HepG2 (cell line): ENCODE data around the gene MDH2. TPM values are rescaled to one million over a fixed set of nuclear protein-coding genes. Genes with fewer than 3 reads are reported as not detected.

Experiments used
- ARID2 ChIP-seq: sonication (generic); formaldehyde crosslinking; IDR thresholded peaks from 2 replicates; pipeline ENCODE4 v1.8.1; 2022; ENCODE audit warnings: mild to moderate bottlenecking, missing genetic modification reagents, borderline replicate concordance
- HNF4G ChIP-seq, 2 experiments: sonication (generic) in 1 of 2; formaldehyde crosslinking in 1 of 2; IDR thresholded peaks; 2 replicates each; pipeline versions ENCODE4 v1.4.0 to v1.6.1; 2011 to 2020; ENCODE audit warnings: borderline replicate concordance in 2 of 2, low read depth in 2 of 2, mild to moderate bottlenecking in 2 of 2, low read length in 1 of 2, missing genetic modification reagents in 1 of 2, moderate library complexity in 1 of 2
- IRF2 ChIP-seq: IDR thresholded peaks from 2 replicates; pipeline ENCODE4 v1.6.1; 2018; ENCODE audit warnings: missing genetic modification reagents, missing compliant biosample characterization
- ISX ChIP-seq: sonication (generic); formaldehyde crosslinking; conservative IDR thresholded peaks from 2 replicates; pipeline ENCODE4 v1.5.0; 2020; ENCODE audit warnings: missing genetic modification reagents
- KIAA2018 ChIP-seq: sonication (generic); formaldehyde crosslinking; IDR thresholded peaks from 2 replicates; pipeline ENCODE4 v1.5.0; 2020; ENCODE audit warnings: mild to moderate bottlenecking, missing genetic modification reagents, borderline replicate concordance
- MAFK ChIP-seq, 2 experiments: IDR thresholded peaks in 1 of 2; conservative IDR thresholded peaks in 1 of 2; 2 replicates each; pipeline ENCODE4 v1.6.1; 2011; ENCODE audit warnings: improper control_type of control experiment in 2 of 2, low read length in 2 of 2
- MIXL1 ChIP-seq: IDR thresholded peaks from 2 replicates; pipeline ENCODE4 v1.6.1; 2016
- MXD4 ChIP-seq: IDR thresholded peaks from 2 replicates; pipeline ENCODE4 v1.6.1; 2016; ENCODE audit warnings: mild to moderate bottlenecking, missing biosample characterization, missing genetic modification reagents
- MYNN ChIP-seq: sonication (generic); formaldehyde crosslinking; IDR thresholded peaks from 2 replicates; pipeline ENCODE4 v1.4.0; 2020; ENCODE audit warnings: mild to moderate bottlenecking, low read depth, missing genetic modification reagents
- PAF1 ChIP-seq: IDR thresholded peaks from 2 replicates; pipeline ENCODE4 v1.6.1; 2016; ENCODE audit warnings: missing genetic modification reagents, missing compliant biosample characterization
- ZBTB21 ChIP-seq: sonication (generic); formaldehyde crosslinking; IDR thresholded peaks from 2 replicates; pipeline ENCODE4 v1.4.0; 2020; ENCODE audit warnings: missing genetic modification reagents
- ZFP90 ChIP-seq: sonication (generic); formaldehyde crosslinking; IDR thresholded peaks from 2 replicates; pipeline ENCODE4 v1.8.0; 2022; ENCODE audit warnings: missing genetic modification reagents, mild to moderate bottlenecking, inconsistent platforms, borderline replicate concordance
- ZMYM2 ChIP-seq: sonication (generic); formaldehyde crosslinking; IDR thresholded peaks from 2 replicates; pipeline ENCODE4 v1.8.0; 2022; ENCODE audit warnings: mild to moderate bottlenecking, missing genetic modification reagents
- ZNF282 ChIP-seq: fragments of 450-650 bp; IDR thresholded peaks from 2 replicates; pipeline ENCODE4 v1.6.1; 2018; ENCODE audit not compliant: partially characterized antibody
- ZNF496 ChIP-seq: sonication (generic); formaldehyde crosslinking; IDR thresholded peaks from 2 replicates; pipeline ENCODE4 v1.8.1; 2023; ENCODE audit warnings: mild to moderate bottlenecking, moderate library complexity, missing genetic modification reagents; ENCODE audit not compliant: insufficient replicate concordance
- polyA plus RNA-seq, 8 experiments: library from polyadenylated mRNA; depleted of rRNA in 3 of 8; stranded (reverse) in 7 of 8; unstranded in 1 of 8; fragments of >200 nt; fragmentation: Illumina TruSeq in 4 of 8; extraction: Trizol in 4 of 8; gene quantifications; 2 replicates each; pipeline versions ENCODE4 v1.2.1 to v1.2.3, GENCODE V29; 2011 to 2016; ENCODE audit warnings: low read depth in 4 of 8, missing spikeins in 1 of 8, mixed read lengths in 1 of 8; ENCODE audit not compliant: insufficient read depth in 1 of 8
- total RNA-seq, 5 experiments: library from RNA; depleted of rRNA; stranded (reverse); fragments of >200 nt; fragmentation: Illumina TruSeq; extraction: Trizol; gene quantifications; 2 replicates each; pipeline ENCODE4 v1.2.3, GENCODE V29; 2016; ENCODE audit warnings: low read depth in 1 of 5

The MDH2 gene
- total and polyA plus RNA-seq, 2 of the 13 experiments (the other 11 are each of a cell fraction or from before 2014, with no cell fraction given): 81.4 to 90.3 TPM

DNA sequence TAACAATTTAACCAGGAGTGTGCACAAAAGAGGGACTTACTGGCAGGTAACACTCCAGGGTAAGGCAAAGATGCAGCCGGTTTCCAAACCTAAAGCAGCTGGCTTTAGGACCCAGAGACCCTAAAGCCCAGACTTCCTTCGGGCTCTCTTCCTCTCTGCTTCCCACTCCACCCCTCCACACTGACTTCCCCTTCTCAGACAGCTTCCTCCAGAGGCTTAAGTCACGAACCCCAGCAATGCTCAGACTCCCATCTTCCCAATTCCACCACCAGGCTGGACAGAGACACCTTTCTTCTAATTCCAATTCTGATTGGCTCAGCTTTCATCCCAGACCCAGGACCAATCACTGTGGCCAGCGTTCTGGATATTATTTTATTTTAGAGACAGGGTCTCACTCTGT is 24.9 kb upstream of the MDH2 start (continued):
- TF ChIP-seq KIAA2018 (CRISPR knock-in tag): no peak
- TF ChIP-seq MYNN (CRISPR knock-in tag): no peak
- TF ChIP-seq ISX: no peak
- TF ChIP-seq PAF1 (CRISPR knock-in tag): no peak
- TF ChIP-seq IRF2 (CRISPR knock-in tag): no peak
- TF ChIP-seq ARID2: no peak
- TF ChIP-seq ZNF496 (CRISPR knock-in tag): no peak
- TF ChIP-seq ZMYM2: no peak
- no peak for TF ChIP-seq MXD4 (CRISPR knock-in tag)
- TF ChIP-seq MIXL1 (CRISPR knock-in tag): no peak
- no peak for TF ChIP-seq HNF4G (IDR thresholded peaks at IDR 0.05; ENCODE audit: borderline replicate concordance, low read depth, low read length)
- no peak for TF ChIP-seq HNF4G (CRISPR knock-in tag; IDR thresholded peaks at IDR 0.05; ENCODE audit: borderline replicate concordance, low read depth)
- TF ChIP-seq ZFP90 (CRISPR knock-in tag): no peak
- no peak for TF ChIP-seq ZBTB21 (CRISPR knock-in tag)
- TF ChIP-seq MAFK (conservative IDR thresholded peaks at IDR 0.05 in 1 of 2, IDR thresholded peaks at IDR 0.05 in 1 of 2; ENCODE audit: low read length in 2 of 2): no peak
- no peak for TF ChIP-seq ZNF282
